GM19397 (cell line): ENCODE measurements around the gene REEP6.
"Not testable (repeated sequence)": the region's sequence is repeated elsewhere in the genome, so short reads cannot be mapped to it uniquely, and the experiment has no call there.

Experiments used
- ATAC-seq: cut with Tn5 transposase; IDR thresholded peaks from one replicate; pipeline ENCODE4 v1.9.1; 2021; ENCODE audit warnings: mild to moderate bottlenecking, moderate library complexity; ENCODE audit not compliant: unreplicated experiment

Gene REEP6

DNA sequence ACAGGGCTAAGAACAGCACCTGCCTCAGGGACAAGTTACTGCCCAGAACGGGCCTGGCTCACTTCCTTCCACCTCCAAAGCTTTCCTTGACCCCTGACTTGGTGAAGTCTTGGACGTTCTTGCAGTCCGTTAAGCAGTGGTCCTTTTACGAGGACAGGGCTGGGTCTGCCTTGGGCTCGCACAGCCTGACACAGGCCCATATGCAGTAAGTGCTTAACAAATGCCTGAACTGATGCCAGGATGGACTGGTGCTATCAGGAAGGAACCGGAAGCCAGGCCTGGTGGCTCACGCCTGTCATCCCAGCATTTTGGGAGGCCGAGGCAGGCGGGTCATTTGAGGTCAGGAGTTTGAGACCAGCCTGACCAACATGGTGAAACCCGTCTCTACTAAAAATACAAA is 31.1 kb downstream of the REEP6 start:
- no peak for ATAC-seq

DNA sequence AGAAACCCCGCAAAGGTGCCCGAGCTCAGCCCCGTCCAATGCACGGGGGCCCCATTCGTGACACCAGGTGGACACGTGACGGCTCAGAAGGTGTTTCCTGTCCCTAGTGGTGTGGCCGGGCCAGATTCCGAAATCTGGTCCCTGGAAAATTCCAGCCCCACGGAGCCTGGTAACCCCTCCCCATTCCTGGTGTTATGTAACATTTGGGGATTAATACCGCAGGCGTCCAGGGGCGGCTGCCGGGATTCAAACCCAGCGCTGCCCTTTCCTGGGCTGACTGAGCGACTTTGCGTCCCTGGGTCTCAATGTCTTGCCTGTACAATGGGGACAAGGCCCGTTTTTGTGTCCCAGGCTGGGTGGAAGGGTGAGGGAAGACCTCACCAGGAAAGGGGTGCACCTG is 31.9 kb downstream of the REEP6 start:
- no peak for ATAC-seq

DNA sequence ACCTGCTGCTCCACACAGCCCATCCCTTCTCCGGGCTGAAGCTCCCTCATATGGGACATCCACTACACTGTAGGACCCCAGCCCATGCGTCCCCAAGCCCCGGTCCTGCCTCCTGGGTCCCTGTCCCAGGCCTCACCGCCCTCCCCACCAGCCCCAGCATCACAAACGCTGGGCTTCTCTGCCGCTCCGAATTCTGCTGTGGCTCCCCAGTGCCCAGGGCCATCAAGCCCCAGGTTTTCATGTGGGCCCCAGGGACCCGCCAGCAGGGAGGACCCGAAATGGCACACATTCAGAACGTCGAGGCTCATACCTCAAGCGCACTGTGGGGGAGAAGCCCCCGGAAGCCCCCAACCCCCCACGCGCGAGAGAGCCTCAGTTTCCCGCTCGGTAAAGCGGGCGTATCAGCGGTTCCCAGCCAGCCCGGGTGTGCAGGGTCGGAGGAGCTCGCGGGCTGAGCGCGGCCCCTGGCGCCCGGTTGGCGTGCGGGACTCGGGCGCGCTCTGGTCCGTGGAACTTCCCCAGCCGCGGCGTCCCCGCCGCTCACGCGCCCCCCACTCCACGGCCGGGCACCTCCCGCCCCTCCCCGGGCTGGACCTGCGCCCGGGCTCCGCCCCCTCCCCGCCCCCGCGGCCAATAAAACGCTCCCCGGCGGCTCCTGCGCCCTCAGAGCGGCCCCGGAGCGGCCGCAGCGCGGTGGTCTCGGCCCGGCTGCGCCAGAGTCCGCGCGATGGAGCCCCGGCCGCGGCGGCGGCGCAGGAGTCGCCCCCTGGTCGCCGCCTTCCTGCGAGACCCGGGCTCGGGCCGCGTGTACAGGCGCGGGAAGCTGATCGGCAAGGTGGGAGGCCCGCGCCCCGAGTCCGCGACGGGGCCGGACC is 32.7 kb downstream of the REEP6 start, which contains the start of gene PLK5:
PLK5 (plus strand) TSS at position 666 of the 875 bp plus-strand sequence. CDS start 2,920 bp downstream, outside the sequence.
- ATAC-seq = no peak

DNA sequence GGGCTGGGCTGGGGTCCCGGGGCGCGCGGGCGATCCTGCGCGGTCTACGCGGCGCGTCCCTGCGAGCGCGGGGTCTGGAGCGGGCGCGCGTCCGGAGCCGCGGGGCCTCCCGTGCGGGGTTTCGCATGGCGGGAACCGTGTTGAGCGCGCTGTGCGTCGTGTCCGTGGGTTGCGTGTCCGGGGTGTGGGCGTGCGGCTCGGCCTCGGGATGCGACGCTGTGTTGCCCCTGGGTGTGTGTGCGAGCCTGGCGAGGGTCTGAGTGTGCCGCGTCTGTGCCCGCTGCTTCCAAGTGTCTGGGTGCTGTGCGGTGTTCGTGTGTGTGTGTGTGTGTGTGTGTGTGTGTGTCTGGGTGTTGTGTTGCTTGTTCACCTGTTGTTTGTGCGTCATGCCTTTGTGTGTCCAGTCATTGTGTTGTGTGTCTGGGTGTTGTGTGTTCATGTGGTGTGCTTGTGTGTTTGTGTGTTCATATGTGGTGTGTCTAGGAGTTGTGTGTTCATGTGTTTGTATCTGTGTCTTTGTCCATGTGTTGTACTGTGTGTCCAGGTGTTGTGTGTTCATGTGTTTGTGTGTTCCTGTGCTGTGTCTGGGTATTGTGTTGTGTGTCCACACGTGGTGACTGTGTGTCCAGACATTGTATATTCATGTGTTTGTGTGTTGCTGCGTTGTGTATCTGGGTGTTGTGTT is 33.4 kb downstream of the REEP6 start:
- no peak for ATAC-seq

DNA sequence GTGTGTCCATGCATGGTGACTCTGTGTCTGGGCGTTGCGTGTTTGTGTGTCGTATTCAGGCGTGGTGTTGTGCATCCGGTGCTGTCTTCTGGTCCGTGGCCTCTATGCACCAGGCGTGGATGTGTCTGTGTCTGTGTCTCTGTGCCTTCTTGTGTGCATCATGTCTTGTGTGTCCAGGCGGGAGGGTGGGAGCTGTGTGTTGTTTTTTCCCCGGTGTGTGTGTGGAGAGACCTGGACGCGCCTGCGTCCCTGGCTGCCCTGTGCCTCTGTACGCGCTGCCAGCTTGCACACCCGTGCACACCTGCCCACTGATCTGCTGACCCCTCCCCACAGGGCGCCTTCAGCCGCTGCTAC is 34.0 kb downstream of the REEP6 start:
- no peak for ATAC-seq

DNA sequence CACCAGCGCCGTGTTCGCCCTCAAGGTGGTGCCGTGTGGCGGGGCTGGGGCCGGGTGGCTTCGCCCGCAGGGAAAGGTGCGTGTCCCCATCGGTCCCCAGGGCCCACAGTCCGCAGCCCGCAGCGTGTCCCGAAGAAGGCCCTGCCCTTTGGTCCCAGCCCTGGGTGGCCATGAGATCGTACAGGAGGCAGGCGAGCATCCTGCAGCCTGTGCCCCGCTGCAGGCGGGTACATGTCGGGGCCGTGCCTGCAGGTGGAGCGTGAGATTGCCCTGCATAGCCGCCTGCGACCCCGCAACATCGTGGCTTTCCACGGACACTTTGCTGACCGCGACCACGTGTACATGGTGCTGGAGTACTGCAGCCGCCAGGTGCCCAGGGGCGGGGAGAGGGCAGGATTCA is 34.4 kb downstream of the REEP6 start:
- no peak for ATAC-seq

DNA sequence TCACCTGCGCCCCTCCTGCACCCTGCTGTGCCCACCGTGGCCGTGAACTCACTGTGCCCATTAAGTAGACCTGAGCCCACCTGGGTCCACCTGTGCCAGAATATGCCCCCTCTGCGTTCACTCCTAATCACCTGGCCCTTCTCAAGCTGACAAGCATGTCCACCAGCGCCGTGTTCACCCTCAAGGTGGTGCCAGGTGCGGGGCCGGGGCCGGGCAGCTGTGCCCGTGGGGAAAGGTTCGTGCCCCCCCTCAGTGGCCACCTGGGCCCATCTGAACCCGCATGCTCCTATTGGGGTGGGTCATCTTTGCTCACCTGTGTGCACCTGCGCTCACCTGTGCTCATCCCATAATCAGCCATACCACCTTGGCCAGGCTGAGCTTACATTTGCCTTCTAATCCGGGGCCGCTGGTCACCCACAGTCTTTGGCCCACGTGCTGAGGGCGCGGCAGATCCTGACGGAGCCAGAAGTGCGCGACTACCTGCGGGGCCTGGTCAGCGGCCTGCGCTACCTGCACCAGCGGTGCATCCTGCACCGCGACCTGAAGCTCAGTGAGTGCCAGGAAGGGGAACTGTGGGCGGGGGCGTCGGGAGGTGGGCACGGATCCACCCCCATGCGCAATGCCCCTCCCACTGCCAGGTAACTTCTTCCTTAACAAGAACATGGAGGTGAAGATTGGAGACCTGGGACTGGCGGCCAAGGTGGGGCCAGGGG is 35.2 kb downstream of the REEP6 start:
- ATAC-seq = no peak

DNA sequence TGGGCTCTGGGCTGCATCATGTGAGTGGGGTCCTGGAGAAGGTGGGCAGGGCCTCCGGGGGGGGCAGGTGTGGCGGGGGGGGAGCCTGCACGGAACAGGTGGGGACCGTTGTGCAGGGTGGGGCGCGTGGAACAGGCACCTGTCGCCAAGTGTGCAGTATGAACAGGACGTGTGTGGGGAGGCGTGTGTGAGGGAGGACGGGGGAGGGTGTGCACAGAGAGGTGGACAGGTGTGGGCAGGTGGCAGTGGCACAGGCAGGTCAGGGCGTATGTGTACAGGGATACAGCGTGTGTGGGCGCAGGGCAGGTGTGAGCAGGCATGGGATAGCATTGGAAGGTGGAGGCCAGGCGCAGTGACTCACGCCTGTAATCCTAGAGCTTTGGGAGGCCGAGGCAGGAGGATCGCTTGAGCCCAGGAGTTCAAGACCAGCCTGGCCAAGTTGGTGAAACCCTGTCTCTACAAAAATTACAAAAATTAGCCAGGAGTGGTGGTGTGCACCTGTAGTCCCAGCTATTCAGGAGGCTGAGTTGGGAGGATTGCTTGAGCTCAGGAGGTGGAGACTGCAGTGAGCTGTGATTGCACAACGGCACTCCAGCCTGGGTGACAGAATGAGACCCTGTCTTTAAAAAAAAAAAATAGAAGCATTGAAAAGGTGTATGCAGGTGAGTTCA is 36.1 kb downstream of the REEP6 start:
- no peak for ATAC-seq

DNA sequence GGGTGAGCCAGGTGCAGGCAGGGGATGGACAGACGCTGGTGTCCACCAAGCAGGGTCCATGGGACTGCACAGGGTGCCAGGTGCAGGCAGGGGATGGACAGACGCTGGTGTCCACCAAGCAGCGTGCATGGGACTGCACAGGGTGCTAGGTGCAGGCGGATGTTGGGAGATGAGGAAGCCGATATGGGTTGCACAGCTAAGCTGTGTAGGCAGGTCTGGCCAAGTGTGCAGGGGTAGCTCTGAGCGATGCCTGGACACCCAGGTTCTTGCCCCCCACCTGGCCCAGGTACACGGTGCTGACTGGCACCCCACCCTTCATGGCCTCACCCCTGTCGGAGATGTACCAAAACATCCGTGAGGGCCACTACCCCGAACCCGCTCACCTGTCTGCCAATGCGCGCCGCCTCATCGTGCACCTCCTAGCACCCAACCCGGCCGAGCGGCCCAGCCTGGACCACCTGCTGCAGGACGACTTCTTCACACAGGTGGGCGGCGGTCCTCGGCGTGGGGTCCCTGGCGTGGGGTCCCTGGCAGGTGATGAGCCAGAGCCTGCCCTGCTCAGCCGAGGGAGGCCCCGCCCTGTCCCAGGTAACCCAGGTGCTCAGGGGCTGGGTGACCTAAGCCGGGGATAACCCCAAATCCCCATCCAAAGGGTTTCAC is 36.8 kb downstream of the REEP6 start:
- no peak for ATAC-seq

DNA sequence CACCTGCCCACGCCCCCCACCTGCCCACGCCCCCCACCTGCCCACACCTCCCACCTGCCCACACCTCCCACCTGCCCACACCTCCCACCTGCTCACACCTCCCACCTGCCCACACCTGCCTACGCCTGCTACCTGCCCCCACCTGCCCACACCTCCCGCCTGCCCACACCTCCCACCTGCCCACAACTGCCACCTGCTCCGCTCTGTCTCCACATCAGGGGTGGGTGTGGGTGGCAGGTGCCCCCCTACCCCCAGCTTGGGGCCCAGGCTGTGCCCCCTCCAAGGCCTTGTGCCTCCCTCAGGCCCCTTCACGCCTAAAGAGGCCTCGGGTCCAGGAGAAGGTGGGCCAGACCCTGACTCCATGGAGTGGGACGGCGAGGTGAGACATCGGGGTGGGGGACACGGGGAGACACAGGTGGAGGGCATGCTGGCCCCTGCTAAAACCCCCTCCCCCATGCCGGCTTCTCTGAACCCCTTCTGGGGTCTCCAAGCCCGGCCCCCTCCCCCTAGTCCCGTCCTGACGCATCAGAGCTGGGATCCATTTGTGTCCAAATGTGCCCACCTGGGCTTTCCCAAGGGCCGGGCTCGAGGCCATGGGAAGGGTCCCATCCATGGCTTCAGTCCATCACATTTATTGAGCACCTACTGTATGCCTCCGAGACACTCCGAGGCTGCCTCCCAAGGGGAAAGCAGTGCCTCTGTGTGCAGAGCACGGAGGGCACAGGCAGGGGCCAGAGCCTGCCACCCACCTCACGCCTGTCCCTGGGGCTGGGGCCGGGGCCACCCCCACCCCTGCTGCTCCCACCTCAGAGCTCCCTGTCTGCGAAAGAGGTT is 37.8 kb downstream of the REEP6 start:
- ATAC-seq = no peak

DNA sequence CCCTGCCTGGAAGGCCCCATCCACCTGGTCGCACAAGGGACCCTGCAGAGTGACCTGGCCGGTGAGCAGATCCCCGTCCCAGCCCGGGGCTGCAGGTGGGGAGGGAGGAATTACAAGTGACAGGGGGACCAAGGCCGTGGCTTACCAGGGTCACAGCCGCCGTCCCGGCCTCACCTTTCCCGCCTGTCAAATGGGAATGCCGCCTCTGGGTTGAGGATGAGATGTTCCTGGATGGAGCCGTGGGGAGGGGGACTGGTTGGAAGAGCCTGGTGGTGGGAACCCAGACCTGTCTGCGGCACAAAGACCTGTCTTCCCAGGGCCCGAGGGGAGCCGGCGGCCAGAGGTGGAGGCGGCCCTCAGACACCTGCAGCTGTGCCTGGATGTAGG is 38.4 kb downstream of the REEP6 start:
- ATAC-seq = no peak

DNA sequence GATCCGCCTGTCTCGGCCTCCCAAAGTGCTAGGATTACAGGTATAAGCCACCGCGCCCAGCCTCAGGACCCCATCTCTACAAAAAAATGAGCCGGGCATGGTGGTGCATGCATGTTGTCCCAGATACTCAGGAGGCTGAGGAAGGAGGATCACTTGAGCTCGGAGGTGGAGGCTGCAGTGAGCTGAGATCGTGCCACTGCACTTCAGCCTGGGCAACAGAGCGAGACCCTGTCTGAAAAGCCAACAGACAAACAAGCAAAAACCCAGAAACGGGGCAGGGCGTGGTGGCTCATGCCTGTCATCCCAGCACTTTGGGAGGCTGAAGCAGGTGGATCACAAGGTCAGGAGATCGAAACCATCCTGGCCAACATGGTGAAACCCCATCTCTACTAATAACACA is 39.9 kb downstream of the REEP6 start:
- not testable (repeated sequence) for ATAC-seq

DNA sequence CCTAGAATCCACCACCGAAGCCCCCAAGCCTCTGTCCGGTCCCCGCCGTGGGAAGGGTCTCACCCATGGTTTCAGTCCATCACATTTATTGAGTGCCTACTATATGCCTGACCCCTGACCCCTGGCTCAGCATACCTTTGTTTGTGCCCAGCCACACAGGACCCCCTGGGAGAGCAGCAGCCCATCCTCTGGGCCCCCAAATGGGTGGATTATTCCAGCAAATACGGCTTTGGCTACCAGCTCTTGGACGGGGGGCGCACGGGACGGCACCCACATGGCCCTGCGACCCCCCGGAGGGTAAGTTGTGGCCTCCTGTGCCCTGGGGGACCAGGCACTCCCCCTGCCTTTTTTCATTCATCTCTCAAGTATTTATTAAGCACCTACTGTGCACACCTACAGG is 40.6 kb downstream of the REEP6 start:
- no peak for ATAC-seq

DNA sequence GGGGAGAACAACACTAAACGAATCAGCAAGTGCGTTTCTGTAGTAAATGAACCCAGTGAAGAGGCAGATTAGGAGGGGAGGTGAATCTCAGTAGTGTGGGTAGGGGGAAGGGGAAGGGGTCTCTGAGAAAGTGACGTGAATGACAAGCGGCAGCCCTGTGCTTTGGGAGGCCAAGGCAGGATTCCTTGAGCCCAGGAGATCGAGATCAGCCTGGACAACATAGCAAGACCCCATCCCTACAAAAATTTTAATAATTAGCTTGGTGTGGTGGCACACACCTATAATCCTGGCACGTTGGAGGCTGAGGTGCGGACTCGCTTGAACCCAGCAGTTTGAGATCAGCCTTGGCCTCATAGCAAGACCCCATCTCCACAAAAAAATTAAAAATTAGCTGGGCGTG is 41.0 kb downstream of the REEP6 start:
- ATAC-seq = no peak

DNA sequence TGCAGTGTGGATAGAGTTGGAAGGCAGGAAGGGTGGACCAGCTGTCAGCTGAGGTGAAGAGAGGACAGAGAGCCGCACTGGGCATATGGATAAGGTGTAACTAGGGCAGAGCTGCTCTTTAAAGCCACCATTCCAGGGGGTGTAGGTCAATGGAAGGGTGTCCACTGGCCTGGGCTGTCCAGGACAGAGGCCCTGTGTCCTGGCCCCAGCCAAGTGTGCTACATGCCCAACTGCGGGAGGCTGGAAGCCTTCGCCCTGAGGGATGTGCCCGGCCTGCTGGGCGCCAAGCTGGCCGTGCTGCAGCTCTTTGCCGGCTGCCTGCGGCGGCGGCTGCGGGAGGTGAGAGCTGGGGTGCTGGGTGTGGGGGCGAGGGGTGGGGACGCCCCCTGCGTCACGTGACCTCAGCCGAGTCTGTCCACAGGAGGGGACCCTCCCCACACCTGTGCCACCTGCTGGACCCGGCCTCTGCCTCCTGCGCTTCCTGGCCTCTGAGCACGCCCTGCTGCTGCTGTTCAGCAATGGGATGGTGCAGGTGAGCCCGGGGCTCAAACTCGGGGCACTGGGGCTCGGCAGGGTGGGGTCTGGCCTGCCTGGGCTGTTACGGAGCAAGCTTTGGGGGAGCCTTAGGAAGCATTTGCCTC is 42.6 kb downstream of the REEP6 start:
- no peak for ATAC-seq

DNA sequence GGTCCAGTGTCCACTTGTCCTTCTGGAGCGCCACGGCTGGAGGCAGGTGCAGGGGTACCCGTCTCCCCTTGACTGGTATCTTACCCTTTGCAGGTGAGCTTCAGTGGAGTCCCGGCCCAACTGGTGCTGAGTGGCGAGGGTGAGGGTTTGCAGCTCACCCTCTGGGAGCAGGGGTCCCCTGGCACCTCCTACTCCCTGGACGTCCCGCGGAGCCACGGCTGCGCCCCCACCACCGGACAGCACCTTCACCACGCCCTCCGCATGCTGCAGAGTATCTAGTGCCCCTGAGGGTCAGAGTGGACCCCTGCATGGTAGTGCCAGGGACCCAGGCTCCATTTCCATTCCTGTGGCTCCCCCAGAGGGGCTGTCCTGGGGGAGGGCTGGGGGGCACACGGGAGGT is 44.0 kb downstream of the REEP6 start:
- no peak for ATAC-seq

DNA sequence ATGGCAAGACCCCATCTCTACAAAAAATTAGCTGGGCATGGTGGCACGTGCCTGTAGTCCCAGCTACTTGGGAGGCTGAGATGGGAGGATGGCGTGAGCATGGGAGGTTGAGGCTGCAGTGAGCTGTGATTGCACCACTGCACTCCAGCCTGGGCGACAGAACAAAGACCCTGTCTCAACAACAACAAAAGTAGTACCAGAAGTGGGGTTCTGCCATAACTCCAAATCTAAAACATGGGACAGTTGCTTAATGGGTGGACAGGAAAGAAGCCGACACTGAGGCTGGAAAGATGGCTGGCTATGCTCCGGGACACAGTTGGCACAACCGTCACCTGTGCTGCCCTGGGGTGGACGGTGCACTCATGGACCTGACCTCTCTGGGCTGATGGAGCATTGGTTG is 44.7 kb downstream of the REEP6 start:
- not testable (repeated sequence) for ATAC-seq

DNA sequence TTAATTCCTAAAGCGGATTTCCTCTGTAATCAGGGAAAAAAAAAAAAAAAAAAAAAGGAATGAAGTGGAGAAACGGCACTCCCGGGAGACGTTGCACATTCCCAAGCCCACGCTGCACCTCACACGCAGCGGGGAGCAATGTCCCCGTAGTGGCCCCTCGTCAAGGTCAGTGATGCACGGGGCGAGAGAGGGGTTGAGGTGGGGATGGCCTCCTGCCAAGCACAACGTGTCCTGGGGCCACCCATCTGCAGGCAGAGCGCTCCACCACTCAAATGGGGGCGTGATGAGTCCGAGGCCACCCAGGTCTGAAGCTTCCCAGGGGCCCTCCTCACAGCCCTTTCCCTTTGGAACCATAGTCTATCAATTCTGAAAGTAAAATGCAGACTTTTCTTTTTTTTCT is 48.0 kb downstream of the REEP6 start:
- ATAC-seq = no peak

DNA sequence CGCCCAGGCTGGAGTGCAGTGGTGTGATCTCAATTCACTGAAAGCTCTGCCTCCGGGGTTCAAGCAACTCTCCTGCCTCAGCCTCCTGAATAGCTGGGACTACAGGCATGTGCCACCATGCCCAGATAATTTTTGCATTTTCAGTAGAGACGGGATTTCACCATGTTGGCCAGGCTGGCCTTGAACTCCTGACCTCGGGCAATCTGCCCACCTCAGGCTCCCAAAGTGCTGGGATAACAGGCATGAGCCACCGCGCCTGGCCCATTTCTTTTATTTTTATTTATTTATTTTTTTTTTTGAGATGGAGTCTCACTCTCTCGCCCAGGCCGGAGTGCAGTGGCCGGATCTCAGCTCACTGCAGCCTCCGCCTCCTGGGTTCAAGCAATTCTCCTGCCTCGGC is 48.8 kb downstream of the REEP6 start:
- ATAC-seq = not testable (repeated sequence)
